IMR-90 (cell line): ENCODE data around the gene GPR132. TPM values are rescaled to one million over a fixed set of nuclear protein-coding genes. Genes with fewer than 3 reads are reported as not detected.

Experiments used
- ATAC-seq: fragments of 200-7000 bp; cut with Tn5 transposase; 2 replicates; pipeline ENCODE4 v1.9.1; 2020; ENCODE audit warnings: low read depth, mild to moderate bottlenecking, moderate library complexity
- BruUV-seq: library from RNA; stranded (reverse); fragments of 400-500 nt; replicated peaks from 2 replicates; lab custom pipeline; 2021; lab: Mats Ljungman, UMichigan
- CTCF ChIA-PET: fragments of 300-600 bp; formaldehyde crosslinking; extraction: SDS; loops from one replicate; lab custom pipeline; 2021; ENCODE audit warnings: antibody characterized with exemption; lab: Yijun Ruan, JAX
- POLR2A ChIA-PET: fragments of 300-600 bp; sonication (Branson Sonifier 250); formaldehyde crosslinking; loops from one replicate; lab custom pipeline; 2022; ENCODE audit warnings: antibody characterized with exemption; ENCODE audit not compliant: unreplicated experiment; lab: Charles Lee
- DNase-seq: peaks from one replicate; pipeline ENCODE4 v3.0.0; 2013
- H2AFZ ChIP-seq: replicated peaks from 2 replicates; pipeline ENCODE3; 2013; ENCODE audit warnings: low read length, mild to moderate bottlenecking; ENCODE audit not compliant: poor library complexity
- H2AK5ac ChIP-seq: 2 replicates; pipeline ENCODE4 v1.6.1; 2013; ENCODE audit warnings: low read depth, low read length, inconsistent platforms
- H2AK9ac ChIP-seq: replicated peaks from 2 replicates; pipeline ENCODE3; 2013; ENCODE audit warnings: mild to moderate bottlenecking, low read depth, low read length, moderate library complexity; ENCODE audit not compliant: poor library complexity
- H2BK120ac ChIP-seq: 2 replicates; pipeline ENCODE4 v1.6.1; 2013; ENCODE audit warnings: low read depth, low read length, inconsistent platforms
- H2BK15ac ChIP-seq: 3 replicates; pipeline ENCODE4 v1.6.1; 2013; ENCODE audit warnings: low read depth, low read length, inconsistent platforms
- H2BK20ac ChIP-seq: 2 replicates; pipeline ENCODE4 v1.6.1; 2013; ENCODE audit warnings: low read depth, mild to moderate bottlenecking, inconsistent platforms, low read length, moderate library complexity
- H2BK5ac ChIP-seq: 2 replicates; pipeline ENCODE4 v1.6.1; 2013; ENCODE audit warnings: mild to moderate bottlenecking, low read depth, low read length, inconsistent platforms; ENCODE audit not compliant: poor library complexity, severe bottlenecking
- H3K14ac ChIP-seq: replicated peaks from 2 replicates; pipeline ENCODE4 v1.6.1; 2013; ENCODE audit warnings: low read depth, low read length, inconsistent platforms
- H3K18ac ChIP-seq: 2 replicates; pipeline ENCODE4 v1.6.1; 2013; ENCODE audit warnings: low read depth, low read length, control low read depth
- H3K23ac ChIP-seq: 2 replicates; pipeline ENCODE4 v1.6.1; 2013; ENCODE audit warnings: low read depth, low read length, inconsistent platforms
- H3K27ac ChIP-seq: 2 replicates; pipeline ENCODE4 v1.5.1; 2013; ENCODE audit warnings: mild to moderate bottlenecking, control low read depth, low read length; ENCODE audit not compliant: insufficient read depth
- H3K27me3 ChIP-seq: 2 replicates; pipeline ENCODE4 v1.6.1; 2013; ENCODE audit warnings: low read length; ENCODE audit not compliant: control insufficient read depth, insufficient read depth
- H3K36me3 ChIP-seq: 2 replicates; pipeline ENCODE4 v1.6.1; 2013; ENCODE audit warnings: low read length, mixed read lengths; ENCODE audit not compliant: control insufficient read depth, insufficient read depth
- H3K4ac ChIP-seq: 2 replicates; pipeline ENCODE4 v1.6.1; 2013; ENCODE audit warnings: low read depth, low read length, inconsistent platforms
- H3K4me1 ChIP-seq: 2 replicates; pipeline ENCODE4 v1.6.1; 2013; ENCODE audit warnings: low read length, mixed read lengths; ENCODE audit not compliant: control insufficient read depth, insufficient read depth
- H3K4me2 ChIP-seq: 2 replicates; pipeline ENCODE4 v1.6.1; 2013; ENCODE audit warnings: low read depth, mild to moderate bottlenecking, control low read depth, low read length, moderate library complexity
- H3K4me3 ChIP-seq: 2 replicates; pipeline ENCODE4 v1.5.1; 2013; ENCODE audit warnings: low read depth, mild to moderate bottlenecking, control low read depth, low read length, moderate library complexity; ENCODE audit not compliant: insufficient read depth
- H3K56ac ChIP-seq: 2 replicates; pipeline ENCODE4 v1.6.1; 2013; ENCODE audit warnings: low read length, inconsistent platforms; ENCODE audit not compliant: insufficient read depth; ENCODE audit errors: extremely low read depth
- H3K79me1 ChIP-seq, 2 experiments: 2 replicates each; pipeline ENCODE4 v1.6.1; 2013; ENCODE audit warnings: low read length in 2 of 2, inconsistent platforms in 1 of 2, low read depth in 1 of 2
- H3K9ac ChIP-seq: 2 replicates; pipeline ENCODE4 v1.6.1; 2013; ENCODE audit warnings: low read depth, low read length, control low read depth
- H3K9me1 ChIP-seq: 2 replicates; pipeline ENCODE4 v1.6.1; 2013; ENCODE audit warnings: low read length, inconsistent platforms; ENCODE audit not compliant: insufficient read depth
- H3K9me3 ChIP-seq: 2 replicates; pipeline ENCODE4 v1.6.1; 2013; ENCODE audit warnings: low read length; ENCODE audit not compliant: control insufficient read depth, insufficient read depth
- H4K20me1 ChIP-seq: 2 replicates; pipeline ENCODE4 v1.6.1; 2013; ENCODE audit warnings: low read length, inconsistent platforms; ENCODE audit not compliant: insufficient read depth
- H4K5ac ChIP-seq: 2 replicates; pipeline ENCODE4 v1.6.1; 2013; ENCODE audit warnings: mild to moderate bottlenecking, low read depth, low read length, control low read depth
- H4K8ac ChIP-seq, 2 experiments: 2 replicates each; pipeline ENCODE4 v1.6.1; 2013; ENCODE audit warnings: low read depth in 2 of 2, low read length in 2 of 2, control low read depth in 1 of 2, inconsistent platforms in 1 of 2
- H4K91ac ChIP-seq: 2 replicates; pipeline ENCODE4 v1.6.1; 2013; ENCODE audit warnings: low read depth, low read length, inconsistent platforms; ENCODE audit not compliant: insufficient read depth
- MAFK ChIP-seq: IDR thresholded peaks from 2 replicates; pipeline ENCODE4 v1.6.1; 2012; ENCODE audit warnings: low read depth, low read length, improper control_type of control experiment
- MAZ ChIP-seq: IDR thresholded peaks from 2 replicates; pipeline ENCODE4 v1.6.1; 2012; ENCODE audit warnings: low read depth, mild to moderate bottlenecking, low read length, improper control_type of control experiment, moderate library complexity, borderline replicate concordance
- NFE2L2 ChIP-seq: fragments of 150-350 bp; IDR thresholded peaks from 2 replicates; pipeline ENCODE4 v1.6.1; 2016; ENCODE audit warnings: low read depth, mild to moderate bottlenecking, low read length
- POLR2A ChIP-seq: IDR thresholded peaks from 2 replicates; pipeline ENCODE4 v1.6.1; 2012; ENCODE audit warnings: mild to moderate bottlenecking, low read depth, low read length
- RCOR1 ChIP-seq: IDR thresholded peaks from 2 replicates; pipeline ENCODE4 v1.6.1; 2012; ENCODE audit warnings: mild to moderate bottlenecking, low read length, improper control_type of control experiment; ENCODE audit not compliant: insufficient replicate concordance
- RFX5 ChIP-seq: IDR thresholded peaks from 2 replicates; pipeline ENCODE4 v1.8.0; 2012; ENCODE audit warnings: low read depth, mild to moderate bottlenecking, low read length, moderate library complexity
- SMC3 ChIP-seq: fragments of 150-350 bp; IDR thresholded peaks from 2 replicates; pipeline ENCODE4 v1.6.1; 2016; ENCODE audit warnings: low read depth, mild to moderate bottlenecking, antibody characterized with exemption, low read length, moderate library complexity
- WGBS, 2 experiments: methylation state at CpG; one replicate each; pipeline versions ENCODE4 v1.1.5 to v1.1.7; 2013; ENCODE audit warnings: missing lambda C conversion rate in 2 of 2; ENCODE audit not compliant: insufficient read length in 1 of 2; ENCODE audit errors: extremely low coverage in 2 of 2; 5-methylcytosine and 5-hydroxymethylcytosine counted together
- dilution Hi-C: fragments of 300-500 bp; cut with HindIII; formaldehyde crosslinking; loops from one replicate; pipeline ENCODE4 v1.14.3; 2018; ENCODE audit warnings: low sequenced_read_pairs; ENCODE audit not compliant: unreplicated experiment
- in situ Hi-C: fragments of 300-500 bp; cut with MboI; formaldehyde crosslinking; loops from 3 replicates; pipeline ENCODE4 v1.14.3; 2019; ENCODE audit warnings: low sequenced_read_pairs, inconsistent platforms, mixed read lengths
- intact Hi-C: fragments of 100-400 bp; cut with micrococcal nuclease; formaldehyde crosslinking; loops from 2 replicates; pipeline ENCODE4 v1.10.0; 2022
- polyA plus RNA-seq, 3 experiments: library from polyadenylated mRNA; depleted of rRNA; stranded (reverse); fragments of >200 nt; gene quantifications; 2 replicates each; pipeline ENCODE4 v1.2.3, GENCODE V29; 2012; ENCODE audit warnings: low replicate concordance in 1 of 3
- total RNA-seq: library from RNA; depleted of rRNA; stranded (reverse); fragments of >200 nt; gene quantifications from 2 replicates; pipeline ENCODE4 v1.2.3, GENCODE V29; 2012
- TF ChIP-seq, protein P1 (sequence below): fragments of 150-350 bp; IDR thresholded peaks from 2 replicates; pipeline ENCODE4 v1.6.1; 2016; ENCODE audit warnings: low read depth, mild to moderate bottlenecking, low read length, moderate library complexity, borderline replicate concordance
- TF ChIP-seq, protein P2 (sequence below): conservative IDR thresholded peaks from 2 replicates; pipeline ENCODE4 v1.5.1; 2012; ENCODE audit warnings: mild to moderate bottlenecking, low read depth, low read length, improper control_type of control experiment

GPR132 gene
- total and polyA plus RNA-seq, 2 of the 4 experiments (the other 2 are of a cell fraction): under 0.01 to 0.10 TPM

GRCh38 chr14:105059035-105059924 lies 6.0 kb downstream of the GPR132 start:
- H2BK120ac ChIP-seq: no peak overlapping the region
- ATAC-seq (no peak; the same call in 1 of the 2 replicates), DNase-seq (no peak)
- BruUV-seq: no TSS peak
- no peak overlapping the region for H3K56ac ChIP-seq
- WGBS, 2 experiments: 94% methylated on average over 6 of the region's 22 CpGs; no CpG with 5 or more reads in 1 of the 2 experiments
- H2BK15ac ChIP-seq: no peak overlapping the region
- no peak overlapping the region for H3K4ac ChIP-seq
- no peak overlapping the region for H4K8ac ChIP-seq
- H3K36me3 ChIP-seq: no peaks in the 10 kb centered on the region
- H4K91ac ChIP-seq: no peak overlapping the region
- H2AK9ac ChIP-seq: peak overlapping the region; percentile 42
- H3K18ac ChIP-seq: no peak overlapping the region
- no peak overlapping the region for H3K4me2 ChIP-seq
- H3K9me3 ChIP-seq: no peaks in the 10 kb centered on the region
- CTCF ChIA-PET: no interaction called here
- no peak overlapping the region for H3K4me3 ChIP-seq
- H3K4me1 ChIP-seq: no peaks in the 10 kb centered on the region
- H3K23ac ChIP-seq: no peak overlapping the region
- no peak overlapping the region for H3K9ac ChIP-seq
- no peak overlapping the region for H2BK20ac ChIP-seq
- TF ChIP-seq, protein P1, sequence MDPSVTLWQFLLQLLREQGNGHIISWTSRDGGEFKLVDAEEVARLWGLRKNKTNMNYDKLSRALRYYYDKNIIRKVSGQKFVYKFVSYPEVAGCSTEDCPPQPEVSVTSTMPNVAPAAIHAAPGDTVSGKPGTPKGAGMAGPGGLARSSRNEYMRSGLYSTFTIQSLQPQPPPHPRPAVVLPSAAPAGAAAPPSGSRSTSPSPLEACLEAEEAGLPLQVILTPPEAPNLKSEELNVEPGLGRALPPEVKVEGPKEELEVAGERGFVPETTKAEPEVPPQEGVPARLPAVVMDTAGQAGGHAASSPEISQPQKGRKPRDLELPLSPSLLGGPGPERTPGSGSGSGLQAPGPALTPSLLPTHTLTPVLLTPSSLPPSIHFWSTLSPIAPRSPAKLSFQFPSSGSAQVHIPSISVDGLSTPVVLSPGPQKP: no peak
- TF ChIP-seq POLR2A (no peak), RFX5 (no peak), SMC3 (no peak), NFE2L2 (no peak), RCOR1 (no peak), MAFK (no peak), MAZ (no peak)
- TF ChIP-seq, protein P2, sequence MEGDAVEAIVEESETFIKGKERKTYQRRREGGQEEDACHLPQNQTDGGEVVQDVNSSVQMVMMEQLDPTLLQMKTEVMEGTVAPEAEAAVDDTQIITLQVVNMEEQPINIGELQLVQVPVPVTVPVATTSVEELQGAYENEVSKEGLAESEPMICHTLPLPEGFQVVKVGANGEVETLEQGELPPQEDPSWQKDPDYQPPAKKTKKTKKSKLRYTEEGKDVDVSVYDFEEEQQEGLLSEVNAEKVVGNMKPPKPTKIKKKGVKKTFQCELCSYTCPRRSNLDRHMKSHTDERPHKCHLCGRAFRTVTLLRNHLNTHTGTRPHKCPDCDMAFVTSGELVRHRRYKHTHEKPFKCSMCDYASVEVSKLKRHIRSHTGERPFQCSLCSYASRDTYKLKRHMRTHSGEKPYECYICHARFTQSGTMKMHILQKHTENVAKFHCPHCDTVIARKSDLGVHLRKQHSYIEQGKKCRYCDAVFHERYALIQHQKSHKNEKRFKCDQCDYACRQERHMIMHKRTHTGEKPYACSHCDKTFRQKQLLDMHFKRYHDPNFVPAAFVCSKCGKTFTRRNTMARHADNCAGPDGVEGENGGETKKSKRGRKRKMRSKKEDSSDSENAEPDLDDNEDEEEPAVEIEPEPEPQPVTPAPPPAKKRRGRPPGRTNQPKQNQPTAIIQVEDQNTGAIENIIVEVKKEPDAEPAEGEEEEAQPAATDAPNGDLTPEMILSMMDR: no peak
- no peak overlapping the region for H2AK5ac ChIP-seq
- intact Hi-C loops (no loop called here), dilution Hi-C loops (loop anchor here (10.0 kb wide), 1 partner anchor 124 kb away; no protein-coding TSS in a partner anchor), in situ Hi-C loops (no loop called here)
- H4K5ac ChIP-seq: no peak overlapping the region
- H2BK5ac ChIP-seq: no peak overlapping the region
- H3K27me3 ChIP-seq: peaks cover 12% of the 10 kb centered on the region
- no peak overlapping the region for H3K14ac ChIP-seq
- H3K79me1 ChIP-seq: no peaks in the 10 kb centered on the region
- no peak overlapping the region for H3K27ac ChIP-seq
- POLR2A ChIA-PET: no interaction called here
- H4K20me1 ChIP-seq: no peaks in the 10 kb centered on the region
- no peak overlapping the region for H2AFZ ChIP-seq
- H3K9me1 ChIP-seq: no peaks in the 10 kb centered on the region
